Lower leg skin (tissue), 3 donors: ENCODE measurements around the gene TTYH3.

Experiments used
- POLR2A ChIP-seq, 2 donors: fragments of 450-650 bp; IDR thresholded peaks; one replicate each; pipeline ENCODE4 v1.6.1; 2016 to 2017; ENCODE audit warnings: antibody characterized with exemption in 2 of 2, mild to moderate bottlenecking in 1 of 2, moderate library complexity in 1 of 2
- TF ChIP-seq, protein P1 (sequence below), 3 donors: fragments of 450-650 bp; IDR thresholded peaks; one replicate each; pipeline ENCODE4 v1.5.1; 2016; ENCODE audit warnings: antibody characterized with exemption in 3 of 3, mild to moderate bottlenecking in 3 of 3, moderate library complexity in 2 of 3

DNA sequence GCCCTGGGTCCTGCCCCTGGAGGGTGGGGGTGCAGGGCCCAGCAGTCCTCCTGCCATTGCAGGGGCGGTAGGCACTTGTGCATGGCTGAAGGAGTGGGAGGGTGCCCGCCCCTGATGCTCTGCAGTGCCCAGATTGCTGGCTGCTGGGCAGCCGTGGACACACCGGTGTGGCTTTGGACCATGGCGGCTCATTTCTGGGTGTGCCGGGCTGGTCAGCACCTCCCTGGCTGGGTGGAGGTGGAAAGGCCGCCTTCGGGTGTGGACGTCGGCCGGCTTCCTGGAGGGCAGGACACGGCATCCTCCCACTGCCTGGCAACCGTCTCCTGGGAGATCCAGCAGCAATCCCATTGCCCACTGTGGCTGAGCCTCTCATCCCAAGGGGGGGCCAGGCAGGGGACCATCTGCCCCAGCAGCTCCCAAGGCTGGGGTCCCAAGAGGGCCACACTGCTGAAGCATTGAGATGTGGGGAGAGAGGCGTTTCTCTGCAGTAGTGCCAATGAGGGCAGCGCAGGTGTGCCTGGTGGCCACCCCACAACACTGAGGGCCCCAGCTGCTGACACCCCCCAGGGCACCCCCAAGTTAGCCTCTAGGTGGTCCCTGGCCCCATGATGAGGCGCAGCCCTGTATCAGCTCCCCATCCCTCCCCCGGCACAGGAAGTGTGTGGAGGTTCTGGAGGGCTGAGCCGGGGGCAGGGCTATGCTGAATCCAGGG is 12.9 kb downstream of the TTYH3 start:
- TF ChIP-seq, protein P1, sequence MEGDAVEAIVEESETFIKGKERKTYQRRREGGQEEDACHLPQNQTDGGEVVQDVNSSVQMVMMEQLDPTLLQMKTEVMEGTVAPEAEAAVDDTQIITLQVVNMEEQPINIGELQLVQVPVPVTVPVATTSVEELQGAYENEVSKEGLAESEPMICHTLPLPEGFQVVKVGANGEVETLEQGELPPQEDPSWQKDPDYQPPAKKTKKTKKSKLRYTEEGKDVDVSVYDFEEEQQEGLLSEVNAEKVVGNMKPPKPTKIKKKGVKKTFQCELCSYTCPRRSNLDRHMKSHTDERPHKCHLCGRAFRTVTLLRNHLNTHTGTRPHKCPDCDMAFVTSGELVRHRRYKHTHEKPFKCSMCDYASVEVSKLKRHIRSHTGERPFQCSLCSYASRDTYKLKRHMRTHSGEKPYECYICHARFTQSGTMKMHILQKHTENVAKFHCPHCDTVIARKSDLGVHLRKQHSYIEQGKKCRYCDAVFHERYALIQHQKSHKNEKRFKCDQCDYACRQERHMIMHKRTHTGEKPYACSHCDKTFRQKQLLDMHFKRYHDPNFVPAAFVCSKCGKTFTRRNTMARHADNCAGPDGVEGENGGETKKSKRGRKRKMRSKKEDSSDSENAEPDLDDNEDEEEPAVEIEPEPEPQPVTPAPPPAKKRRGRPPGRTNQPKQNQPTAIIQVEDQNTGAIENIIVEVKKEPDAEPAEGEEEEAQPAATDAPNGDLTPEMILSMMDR (IDR thresholded peaks at IDR 0.05) = no peak
- TF ChIP-seq POLR2A (IDR thresholded peaks at IDR 0.05) = no peak
